ENCODE measurements around the gene HPS3.
A peak's percentile ranks its signal among the peaks of the same experiment; 100 is the strongest.
"Not testable (repeated sequence)": the region's sequence is repeated elsewhere in the genome, so short reads cannot be mapped to it uniquely, and the experiment has no call there.

The HPS3 gene, protein sequence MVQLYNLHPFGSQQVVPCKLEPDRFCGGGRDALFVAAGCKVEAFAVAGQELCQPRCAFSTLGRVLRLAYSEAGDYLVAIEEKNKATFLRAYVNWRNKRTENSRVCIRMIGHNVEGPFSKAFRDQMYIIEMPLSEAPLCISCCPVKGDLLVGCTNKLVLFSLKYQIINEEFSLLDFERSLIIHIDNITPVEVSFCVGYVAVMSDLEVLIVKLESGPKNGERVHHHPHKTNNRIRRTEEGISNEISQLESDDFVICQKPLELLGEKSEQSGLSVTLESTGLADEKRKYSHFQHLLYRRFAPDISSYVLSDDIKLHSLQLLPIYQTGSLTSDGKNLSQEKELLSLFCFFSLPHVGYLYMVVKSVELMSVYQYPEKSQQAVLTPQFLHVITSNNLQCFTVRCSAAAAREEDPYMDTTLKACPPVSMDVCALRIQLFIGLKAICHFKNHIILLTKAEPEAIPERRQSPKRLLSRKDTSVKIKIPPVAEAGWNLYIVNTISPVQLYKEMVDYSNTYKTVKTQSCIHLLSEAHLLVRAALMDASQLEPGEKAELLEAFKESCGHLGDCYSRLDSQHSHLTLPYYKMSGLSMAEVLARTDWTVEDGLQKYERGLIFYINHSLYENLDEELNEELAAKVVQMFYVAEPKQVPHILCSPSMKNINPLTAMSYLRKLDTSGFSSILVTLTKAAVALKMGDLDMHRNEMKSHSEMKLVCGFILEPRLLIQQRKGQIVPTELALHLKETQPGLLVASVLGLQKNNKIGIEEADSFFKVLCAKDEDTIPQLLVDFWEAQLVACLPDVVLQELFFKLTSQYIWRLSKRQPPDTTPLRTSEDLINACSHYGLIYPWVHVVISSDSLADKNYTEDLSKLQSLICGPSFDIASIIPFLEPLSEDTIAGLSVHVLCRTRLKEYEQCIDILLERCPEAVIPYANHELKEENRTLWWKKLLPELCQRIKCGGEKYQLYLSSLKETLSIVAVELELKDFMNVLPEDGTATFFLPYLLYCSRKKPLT

DNA sequence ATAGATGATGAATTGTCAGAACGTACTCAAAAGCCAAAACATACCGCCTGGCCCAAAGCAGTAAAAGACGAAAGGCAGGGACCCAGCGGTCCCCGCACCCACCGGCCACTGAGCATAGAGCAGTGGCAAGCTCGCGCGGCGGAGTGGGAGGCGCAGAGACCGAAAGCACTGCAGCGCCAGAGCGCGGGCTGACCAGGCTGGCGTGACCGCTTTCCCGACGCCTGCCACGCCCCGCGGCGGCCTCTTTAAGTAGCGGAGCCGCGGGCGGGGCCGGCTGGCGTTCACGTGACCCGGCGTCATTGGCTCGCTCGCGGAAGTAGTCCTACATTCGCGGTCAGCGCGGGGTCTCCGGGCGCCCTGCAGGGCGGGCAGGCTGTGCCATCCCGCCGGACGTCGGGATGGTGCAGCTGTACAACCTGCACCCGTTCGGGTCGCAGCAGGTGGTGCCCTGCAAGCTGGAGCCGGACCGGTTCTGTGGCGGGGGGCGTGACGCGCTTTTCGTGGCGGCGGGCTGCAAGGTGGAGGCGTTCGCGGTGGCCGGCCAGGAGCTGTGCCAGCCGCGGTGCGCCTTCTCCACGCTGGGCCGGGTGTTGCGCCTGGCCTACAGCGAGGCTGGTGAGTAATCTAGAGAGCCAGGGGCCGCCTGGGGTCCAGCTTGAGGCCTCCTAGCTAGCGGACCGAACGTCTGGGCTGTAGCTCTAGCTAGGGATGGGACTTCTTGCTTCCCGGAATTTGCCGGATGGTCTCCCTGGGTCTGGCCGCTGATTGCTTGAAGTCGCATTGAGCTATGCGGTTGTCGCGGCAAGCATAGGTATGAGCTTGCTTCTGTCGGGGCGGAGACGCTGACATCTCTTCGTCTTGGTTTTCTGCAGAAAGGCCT lies at the start of gene HPS3:
Gene HPS3, plus strand, starts transcription at position 313 of the 880 bp plus-strand sequence. Its CDS starts 86 bp downstream, at position 399.
- peak; percentile 77 to 78 for DNase-seq (ENCODE audit: low read depth in 2 of 2)

DNA sequence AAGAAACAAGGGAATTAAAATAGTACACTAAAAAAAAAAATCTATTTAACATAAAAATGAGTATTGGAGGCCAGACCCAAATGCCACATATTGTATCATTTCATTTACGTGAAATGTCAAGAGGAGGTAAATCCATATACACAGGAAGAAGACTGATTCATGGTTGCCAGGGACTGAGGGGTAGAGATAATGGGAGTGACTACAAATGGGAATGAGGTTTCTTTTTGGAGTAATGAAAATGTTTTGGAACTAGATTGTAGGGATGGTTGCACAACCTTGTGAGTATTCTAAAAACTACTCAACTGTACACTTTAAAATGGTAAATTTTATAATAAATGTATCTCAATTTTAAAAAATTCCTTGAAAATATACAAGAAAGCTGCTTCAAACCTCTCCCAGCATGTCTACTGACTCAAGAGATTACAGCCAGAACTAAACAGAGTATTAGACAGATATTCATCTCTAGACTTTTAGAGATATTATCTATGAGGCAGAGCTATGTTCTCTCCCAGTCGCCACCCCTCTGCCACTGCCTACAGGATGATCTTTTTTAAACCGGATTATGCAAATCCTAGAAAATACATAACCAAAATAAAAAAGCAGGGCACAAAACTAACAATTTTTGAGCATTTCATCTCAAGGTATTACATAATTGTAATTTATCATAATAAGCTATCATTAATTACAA lies 49.3 kb upstream of the HPS3 start:
- DNase-seq (ENCODE audit: low read depth in 2 of 2), result no peak

DNA sequence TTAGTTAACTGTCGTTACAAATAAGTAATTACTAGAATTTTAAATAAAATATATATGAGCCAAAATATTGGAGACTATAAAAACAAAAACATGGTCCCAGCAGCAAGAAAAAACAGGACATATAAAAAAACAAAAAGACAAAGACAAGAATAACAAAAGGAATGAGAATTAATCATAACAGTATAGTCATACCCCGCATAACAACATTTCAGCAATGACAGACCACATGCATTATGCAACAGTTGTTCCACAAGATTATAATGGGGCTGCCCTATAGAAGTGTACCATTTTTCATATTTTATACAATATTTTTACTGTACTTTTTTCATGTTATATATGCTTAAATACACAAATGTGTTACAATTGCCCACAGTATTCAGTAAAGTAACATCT lies 48.7 kb upstream of the HPS3 start:
- no peak for DNase-seq (ENCODE audit: low read depth in 2 of 2)

DNA sequence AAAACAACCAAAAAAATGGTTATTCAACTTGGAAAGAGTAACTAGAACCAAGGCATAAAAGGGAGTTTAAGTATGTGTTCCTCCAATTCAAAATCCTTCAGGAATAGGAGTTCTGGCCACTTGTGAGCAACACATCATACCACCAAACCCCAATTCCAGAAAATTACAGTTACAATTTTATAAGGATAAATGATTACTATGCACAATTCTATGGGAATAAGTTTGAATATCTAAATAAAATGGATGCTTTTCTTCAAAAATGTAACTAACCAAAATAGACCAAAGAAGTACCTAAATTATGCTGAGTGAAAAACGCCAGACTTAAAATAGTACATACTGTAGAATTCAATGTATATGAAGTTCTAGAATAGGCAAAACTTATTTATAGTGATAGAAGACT lies 47.7 kb upstream of the HPS3 start:
- DNase-seq (ENCODE audit: low read depth in 2 of 2), result no peak

DNA sequence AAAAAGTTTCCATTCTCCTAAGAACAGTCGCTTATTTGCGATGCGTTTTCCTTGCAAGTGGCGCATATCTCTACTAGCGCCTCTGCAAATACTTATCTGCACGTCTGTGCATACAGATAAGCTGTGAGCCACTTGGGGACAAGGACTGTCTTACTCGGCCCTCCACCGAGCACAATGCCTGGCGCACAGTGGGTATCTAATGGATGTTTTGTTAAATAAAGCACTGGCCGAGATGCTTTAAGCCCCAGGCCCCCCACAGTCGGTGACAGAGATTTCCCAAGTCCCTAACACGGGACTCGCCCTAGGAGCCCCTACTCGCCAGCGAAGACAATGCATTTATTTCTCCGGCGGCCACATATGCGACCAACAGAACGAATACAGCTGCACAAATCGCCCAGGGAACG lies 43.6 kb upstream of the HPS3 start:
- no peak for DNase-seq (ENCODE audit: low read depth in 2 of 2)

DNA sequence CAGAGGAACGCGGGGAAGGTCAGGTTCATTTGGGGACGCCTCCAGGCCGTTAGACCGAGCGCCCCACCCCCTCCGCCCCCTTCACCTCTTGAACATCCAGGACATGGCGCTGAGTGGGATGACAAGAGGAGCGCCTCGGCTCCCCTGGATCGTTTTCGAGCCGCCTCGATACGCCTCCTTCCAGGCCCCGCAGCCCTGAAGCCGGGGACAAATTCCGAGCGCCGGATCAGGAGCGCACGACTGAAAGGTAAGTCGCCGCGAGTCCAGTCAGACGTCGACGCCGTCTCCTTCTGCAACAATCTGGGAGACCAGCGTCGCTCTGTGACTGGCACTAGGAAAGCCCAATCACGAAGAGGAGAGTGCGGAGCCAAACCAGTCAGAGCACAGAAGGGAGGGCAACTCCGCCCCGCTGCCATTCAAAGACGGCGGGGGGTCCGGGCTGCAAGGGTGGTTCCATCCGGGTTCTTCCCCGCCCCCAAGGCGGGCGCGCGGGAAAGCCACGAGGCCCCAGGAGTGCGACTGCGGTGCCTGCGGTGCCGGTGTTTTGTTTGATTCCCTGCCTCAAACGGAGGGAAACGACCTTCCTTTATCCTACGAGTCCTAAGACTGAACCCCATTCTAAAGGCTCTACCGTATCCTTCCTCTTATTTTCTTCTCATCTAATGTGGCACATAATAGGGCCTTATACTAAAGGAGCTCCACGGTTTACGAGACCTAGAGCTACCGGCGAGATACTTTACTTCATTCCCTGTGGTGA lies 43.0 kb upstream of the HPS3 start, which contains the start of gene HLTF:
Gene HLTF, minus strand, starts transcription at position 302 of the 757 bp plus-strand sequence. Its CDS starts 197 bp downstream, at position 105.
- peak; percentile 81 to 85 for DNase-seq (ENCODE audit: low read depth in 2 of 2)

DNA sequence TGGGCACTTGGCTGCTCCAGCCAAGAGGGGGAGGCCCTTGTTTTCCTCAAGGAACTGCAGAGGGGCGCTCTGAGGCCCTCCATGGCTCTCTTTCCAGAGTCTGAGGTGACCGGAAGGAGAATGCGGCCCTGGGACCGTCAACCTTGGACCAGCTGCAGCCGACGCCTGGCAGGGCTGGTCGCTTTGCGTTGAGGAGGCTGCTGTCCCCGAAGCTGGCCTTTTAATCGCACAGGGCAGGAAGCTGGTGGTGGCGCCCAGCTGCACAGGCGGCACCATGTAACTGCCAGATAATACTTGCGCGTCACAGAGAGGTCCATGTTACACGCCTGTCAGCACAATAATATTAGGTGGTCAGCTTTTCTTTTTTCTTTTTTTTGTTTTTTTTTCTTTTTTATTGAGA lies 42.2 kb upstream of the HPS3 start:
- no peak for DNase-seq (ENCODE audit: low read depth in 2 of 2)

DNA sequence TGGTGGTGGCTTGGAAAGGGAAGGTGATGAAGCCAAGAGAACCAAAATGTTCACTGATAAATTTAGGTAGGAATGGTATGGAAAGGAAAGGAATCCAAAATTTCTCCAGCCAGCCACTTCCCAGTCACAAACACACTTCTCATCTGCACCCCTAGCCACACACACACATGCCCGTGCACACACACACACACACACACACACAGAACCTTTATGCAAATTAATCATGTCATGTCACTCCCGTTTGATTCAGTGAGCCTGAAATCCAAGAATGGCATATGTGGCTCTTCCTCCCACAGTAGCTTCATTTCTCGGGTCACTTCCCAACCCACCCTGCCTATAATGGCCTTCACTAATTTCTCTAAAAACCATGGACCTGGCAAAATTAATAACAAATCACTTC lies 40.0 kb upstream of the HPS3 start:
- DNase-seq (ENCODE audit: low read depth in 2 of 2), result no peak

DNA sequence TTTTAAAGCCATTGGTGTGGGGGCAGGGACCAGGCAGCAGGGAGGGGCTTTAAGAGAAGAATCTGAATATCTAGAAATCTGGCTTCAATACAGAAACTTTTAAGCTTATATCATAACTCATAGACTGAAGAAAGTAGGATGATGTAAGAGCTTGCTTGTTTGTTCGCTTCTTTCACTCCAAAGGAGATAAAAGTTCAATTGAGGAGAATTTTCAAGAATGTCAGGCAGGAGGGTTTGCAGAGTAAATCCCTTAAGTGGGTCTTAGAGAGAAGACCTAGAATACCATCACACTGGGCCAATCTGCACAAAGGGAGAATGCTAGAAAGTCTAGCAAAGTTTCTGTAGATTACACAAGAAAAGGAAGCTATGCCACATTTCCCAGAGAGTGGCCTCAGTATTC lies 39.0 kb upstream of the HPS3 start:
- no peak for DNase-seq (ENCODE audit: low read depth in 2 of 2)

DNA sequence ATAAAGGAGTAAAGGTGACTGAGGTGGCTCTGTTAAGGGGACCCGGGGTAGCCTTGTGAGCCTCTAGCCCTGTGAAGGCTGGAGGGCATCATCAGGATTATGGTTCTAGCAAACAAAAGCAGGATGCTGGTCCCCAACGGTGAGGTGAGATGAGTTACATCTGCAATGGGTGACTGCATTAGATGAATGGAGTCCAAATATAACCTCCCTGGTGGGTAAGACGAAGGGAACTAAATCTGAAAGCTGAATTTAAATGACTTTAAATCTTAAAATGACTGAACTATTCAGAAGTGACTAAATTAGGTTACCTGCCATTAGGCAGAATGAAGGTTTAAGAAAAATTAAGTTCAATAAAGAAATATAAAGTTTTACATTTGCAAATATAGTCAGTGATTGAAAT lies 38.5 kb upstream of the HPS3 start:
- DNase-seq (ENCODE audit: low read depth in 2 of 2), result no peak

DNA sequence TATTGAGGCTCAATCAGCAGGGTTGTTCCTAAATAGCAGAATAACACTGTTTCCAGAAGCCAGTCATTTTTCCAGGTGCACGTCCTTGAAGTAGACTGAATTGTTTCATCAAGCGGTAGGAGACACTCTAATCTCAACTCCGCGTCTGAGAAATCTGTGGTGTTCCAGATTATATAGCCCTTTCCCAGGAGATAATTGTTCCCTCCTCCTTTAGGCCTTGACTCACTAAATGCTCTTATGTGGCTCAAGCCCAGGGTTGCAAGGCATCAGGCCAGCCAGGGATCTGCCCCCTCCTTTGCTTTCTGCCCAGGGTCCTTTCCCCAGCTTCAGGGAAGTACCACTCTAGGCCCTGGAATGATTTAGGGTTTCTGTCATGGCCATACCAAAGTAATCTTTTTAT lies 37.5 kb upstream of the HPS3 start:
- DNase-seq (ENCODE audit: low read depth in 2 of 2), result no peak

DNA sequence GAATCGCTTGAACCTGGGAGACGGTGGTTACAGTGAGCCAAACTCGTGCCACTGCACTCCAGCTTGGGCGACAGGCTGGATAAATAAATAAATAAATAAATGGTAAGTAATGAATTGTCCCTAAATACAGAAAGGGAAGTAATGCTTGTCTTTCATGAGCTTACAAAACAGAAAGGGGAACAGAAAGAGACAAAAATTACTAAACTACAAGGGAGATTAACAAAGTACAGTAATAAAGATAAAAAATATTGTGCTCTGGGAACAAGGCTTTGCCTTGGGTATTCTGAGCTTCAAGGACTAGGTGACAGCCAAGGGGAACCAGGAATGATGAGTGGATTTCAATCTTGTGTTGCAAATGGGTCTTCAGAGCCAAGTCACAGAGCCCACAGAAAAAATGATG lies 34.0 kb upstream of the HPS3 start:
- no peak for DNase-seq (ENCODE audit: low read depth in 2 of 2)

DNA sequence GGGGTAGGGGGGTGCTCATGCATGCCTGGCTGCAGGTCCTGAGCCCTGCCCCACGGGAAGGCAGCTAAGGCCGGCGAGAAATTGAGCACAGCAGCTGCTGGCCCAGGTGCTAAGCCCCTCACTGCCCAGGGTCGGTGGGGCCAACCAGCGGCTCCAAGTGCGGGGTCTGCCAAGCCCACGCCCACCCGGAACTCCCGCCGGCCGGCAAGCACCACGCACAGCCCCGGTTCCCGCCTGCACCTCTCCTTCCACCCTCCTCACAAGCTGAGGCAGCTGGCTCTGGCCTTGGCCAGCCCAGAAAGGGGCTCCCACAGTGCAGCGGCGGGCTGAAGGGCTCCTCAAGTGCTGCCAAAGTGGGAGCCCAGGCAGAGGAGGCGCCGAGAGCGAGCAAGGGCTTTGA lies 31.5 kb upstream of the HPS3 start:
- not testable (repeated sequence) for DNase-seq (ENCODE audit: low read depth in 2 of 2)

DNA sequence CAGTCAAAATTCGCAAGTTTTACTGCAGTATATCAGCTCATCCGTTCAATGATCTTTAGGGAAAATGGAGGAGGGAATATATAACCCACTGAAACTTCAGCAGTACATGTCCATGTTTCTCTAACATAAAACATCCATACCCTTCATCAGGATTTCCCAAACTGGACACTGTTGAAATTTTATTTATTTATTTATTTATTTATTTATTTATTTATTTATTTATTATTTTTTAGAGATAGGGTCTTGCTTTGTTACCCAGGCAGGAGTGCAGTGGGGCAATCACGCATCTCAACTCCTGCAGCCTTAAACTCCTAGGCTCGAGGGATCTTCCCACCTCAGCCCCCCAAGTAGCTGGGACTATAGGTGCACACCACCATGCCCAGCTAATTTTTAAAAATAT lies 28.3 kb upstream of the HPS3 start:
- DNase-seq (ENCODE audit: low read depth in 2 of 2), result no peak

DNA sequence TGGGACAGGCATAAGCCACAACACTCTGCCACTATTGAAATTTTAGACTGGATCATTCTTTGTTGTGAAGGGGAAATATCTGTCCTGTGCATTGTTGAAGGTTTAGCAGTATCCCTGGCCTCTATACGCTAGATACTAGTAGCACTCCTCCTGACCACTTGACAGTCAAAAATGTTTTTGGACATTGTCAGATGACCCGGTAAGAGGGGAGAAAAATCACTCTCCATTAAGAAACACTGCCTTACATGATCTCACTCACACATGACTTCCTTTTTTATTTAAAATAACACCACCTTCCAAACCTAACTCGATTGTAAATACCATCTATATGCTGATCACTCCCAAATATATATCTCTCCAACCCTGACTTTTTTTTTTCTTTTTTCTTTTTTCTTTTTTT lies 27.8 kb upstream of the HPS3 start:
- no peak for DNase-seq (ENCODE audit: low read depth in 2 of 2)

DNA sequence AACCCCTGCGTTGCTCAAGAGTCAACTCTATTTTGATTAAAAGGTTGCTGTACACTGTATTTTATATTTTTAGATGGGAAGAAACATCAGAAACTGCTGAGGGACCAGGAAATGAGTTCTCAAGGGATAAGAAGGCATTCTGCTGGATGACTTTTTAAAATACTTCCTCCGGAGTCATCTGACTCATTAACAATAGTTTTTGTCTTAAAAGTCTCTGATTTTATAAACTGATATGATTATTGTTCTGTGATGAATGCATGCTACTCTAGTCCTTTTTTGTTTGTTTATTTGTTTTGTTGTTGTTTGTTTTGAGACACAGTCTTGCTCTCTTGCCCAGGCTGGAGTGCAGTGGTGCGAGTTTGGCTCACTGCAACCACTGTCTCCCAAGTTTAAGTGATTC lies 25.0 kb upstream of the HPS3 start:
- no peak for DNase-seq (ENCODE audit: low read depth in 2 of 2)

DNA sequence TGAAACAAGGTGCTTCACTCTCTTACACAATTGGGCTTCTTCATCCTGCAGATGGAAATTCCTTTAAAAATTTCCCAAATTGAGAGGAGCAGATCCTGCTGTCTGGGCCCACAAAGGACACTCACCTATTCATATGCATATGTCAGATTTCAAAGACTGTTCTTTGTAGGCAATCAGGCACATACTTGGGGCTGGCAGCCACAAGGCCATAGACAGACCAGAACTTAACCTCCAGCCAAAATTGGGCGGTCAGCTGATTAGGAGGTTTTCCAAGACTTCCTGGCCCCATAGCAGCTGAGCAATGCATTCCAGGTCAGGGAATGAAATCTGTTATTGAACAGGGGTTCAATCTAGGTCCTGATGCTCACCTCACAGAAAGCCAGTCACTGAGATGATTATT lies 15.0 kb upstream of the HPS3 start:
- no peak for DNase-seq (ENCODE audit: low read depth in 2 of 2)

DNA sequence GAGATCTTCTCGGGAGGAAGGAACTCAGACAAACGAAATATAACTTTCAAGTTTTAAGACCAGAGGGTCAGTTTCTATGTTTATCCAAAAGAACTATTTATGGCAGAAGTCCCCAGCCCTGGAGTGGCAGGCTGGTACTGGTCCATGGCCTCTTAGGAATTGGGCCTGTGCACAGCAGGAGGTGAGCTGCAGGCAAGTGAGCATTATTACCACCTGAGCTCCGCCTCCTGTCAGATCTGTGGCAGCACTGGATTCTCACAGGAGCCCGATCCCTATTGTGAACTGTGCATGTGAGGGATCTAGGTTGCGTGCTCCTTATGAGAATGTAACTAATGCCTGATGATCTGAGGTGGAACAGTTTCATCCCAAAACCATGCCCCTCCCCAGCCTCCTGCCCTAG lies 14.3 kb upstream of the HPS3 start:
- no peak for DNase-seq (ENCODE audit: low read depth in 2 of 2)

DNA sequence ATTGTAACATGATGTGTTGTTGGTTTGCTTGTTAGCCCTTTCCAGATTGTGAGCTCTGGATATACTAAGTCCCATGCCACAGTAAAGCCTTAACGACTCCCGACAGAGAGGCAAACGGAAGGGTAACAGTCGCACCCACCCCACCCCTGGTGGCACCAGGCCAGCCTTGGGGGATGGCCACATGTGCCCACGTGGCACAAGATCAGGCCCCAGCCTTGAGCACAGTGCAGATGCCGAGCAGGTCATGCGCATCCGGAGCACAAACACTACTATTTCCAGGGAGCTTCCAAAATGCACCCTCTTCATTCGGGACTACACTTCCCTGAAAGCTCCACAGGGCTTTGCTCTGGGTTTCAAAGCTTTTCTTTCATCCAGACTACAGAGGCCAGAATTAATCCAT lies 10.7 kb upstream of the HPS3 start:
- DNase-seq (ENCODE audit: low read depth in 2 of 2), result no peak

DNA sequence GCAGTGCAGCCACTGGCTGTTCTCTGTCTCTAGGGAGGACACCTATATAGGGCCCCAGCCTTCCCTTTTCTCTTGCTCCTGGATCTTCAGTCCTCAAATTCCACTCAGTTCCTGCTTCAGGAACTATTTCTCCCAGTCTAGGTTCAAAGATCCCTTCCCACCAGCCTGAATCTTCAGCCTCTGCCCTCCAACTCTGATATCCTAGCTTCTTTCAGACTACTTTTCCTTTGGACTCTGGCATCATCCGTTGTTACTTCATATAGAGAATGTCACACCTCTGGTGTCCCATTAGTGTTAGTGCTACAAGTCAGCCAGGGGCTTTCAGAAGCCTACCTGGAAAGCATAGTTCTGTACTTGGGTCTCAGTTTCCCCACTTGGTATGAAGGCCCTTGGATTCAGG lies 10.0 kb upstream of the HPS3 start:
- DNase-seq (ENCODE audit: low read depth in 2 of 2), result no peak
